HEK293 (cell line): Measurements from ENCODE around the gene SARS1.
A peak's percentile ranks its signal among the peaks of the same experiment; 100 is the strongest.

Experiments
- MYNN ChIP-seq: fragments of 450-650 bp; formaldehyde crosslinking; IDR thresholded peaks from 2 replicates; pipeline ENCODE4 v1.5.1; 2016; ENCODE audit warnings: missing biosample characterization, missing genetic modification characterization, borderline replicate concordance
- MZF1 ChIP-seq: fragments of 450-650 bp; formaldehyde crosslinking; IDR thresholded peaks from 2 replicates; pipeline ENCODE4 v1.5.1; 2017; ENCODE audit warnings: missing biosample characterization, missing genetic modification characterization, borderline replicate concordance
- PBX3 ChIP-seq: sonication (generic); formaldehyde crosslinking; IDR thresholded peaks from 2 replicates; pipeline ENCODE4 v1.8.1; 2022; ENCODE audit warnings: mild to moderate bottlenecking, moderate library complexity, missing genetic modification reagents
- PRDM10 ChIP-seq: fragments of 450-650 bp; formaldehyde crosslinking; IDR thresholded peaks from 2 replicates; pipeline ENCODE4 v1.5.1; 2016; ENCODE audit warnings: missing biosample characterization, missing genetic modification characterization
- PRDM6 ChIP-seq: fragments of 450-650 bp; formaldehyde crosslinking; IDR thresholded peaks from 2 replicates; pipeline ENCODE4 v1.5.1; 2017; ENCODE audit warnings: missing biosample characterization, missing genetic modification characterization
- SCRT1 ChIP-seq: fragments of 450-650 bp; formaldehyde crosslinking; IDR thresholded peaks from 2 replicates; pipeline ENCODE4 v1.5.1; 2016; ENCODE audit warnings: missing biosample characterization, missing genetic modification characterization, borderline replicate concordance
- YY1 ChIP-seq: fragments of 450-650 bp; formaldehyde crosslinking; IDR thresholded peaks from 2 replicates; pipeline ENCODE4 v1.5.1; 2018; ENCODE audit warnings: missing biosample characterization, missing genetic modification characterization
- ZIC2 ChIP-seq: fragments of 450-650 bp; formaldehyde crosslinking; IDR thresholded peaks from 2 replicates; pipeline ENCODE4 v1.5.1; 2016; ENCODE audit warnings: missing biosample characterization, missing genetic modification characterization
- ZNF433 ChIP-seq: fragments of 450-650 bp; formaldehyde crosslinking; IDR thresholded peaks from 2 replicates; pipeline ENCODE4 v1.5.1; 2016; ENCODE audit warnings: missing biosample characterization, missing genetic modification characterization, low read depth
- ZNF513 ChIP-seq: fragments of 450-650 bp; IDR thresholded peaks from 2 replicates; pipeline ENCODE4 v1.5.1; 2018; ENCODE audit warnings: missing biosample characterization, missing genetic modification characterization
- ZNF529 ChIP-seq: fragments of 450-650 bp; formaldehyde crosslinking; IDR thresholded peaks from 2 replicates; pipeline ENCODE4 v1.5.1; 2017; ENCODE audit warnings: missing genetic modification characterization, missing biosample characterization; ENCODE audit not compliant: insufficient replicate concordance
- ZNF544 ChIP-seq: fragments of 450-650 bp; formaldehyde crosslinking; IDR thresholded peaks from 2 replicates; pipeline ENCODE4 v1.5.0; 2017; ENCODE audit warnings: missing biosample characterization, missing genetic modification characterization
- ZNF548 ChIP-seq: fragments of 450-650 bp; formaldehyde crosslinking; IDR thresholded peaks from 2 replicates; pipeline ENCODE4 v1.5.1; 2016; ENCODE audit warnings: missing biosample characterization, missing genetic modification characterization
- ZNF558 ChIP-seq: fragments of 450-650 bp; formaldehyde crosslinking; IDR thresholded peaks from 2 replicates; pipeline ENCODE4 v1.5.1; 2016; ENCODE audit warnings: missing biosample characterization, missing genetic modification characterization
- ZNF624 ChIP-seq: fragments of 450-650 bp; formaldehyde crosslinking; IDR thresholded peaks from 2 replicates; pipeline ENCODE4 v1.5.1; 2017; ENCODE audit warnings: missing biosample characterization, missing genetic modification characterization
- ZNF664 ChIP-seq: fragments of 450-650 bp; formaldehyde crosslinking; IDR thresholded peaks from 2 replicates; pipeline ENCODE4 v1.5.1; 2016; ENCODE audit warnings: missing biosample characterization, missing genetic modification characterization
- ZNF701 ChIP-seq: fragments of 450-650 bp; formaldehyde crosslinking; IDR thresholded peaks from 2 replicates; pipeline ENCODE4 v1.5.1; 2016; ENCODE audit warnings: missing biosample characterization, missing genetic modification characterization
- ZNF776 ChIP-seq: fragments of 450-650 bp; formaldehyde crosslinking; IDR thresholded peaks from 2 replicates; pipeline ENCODE4 v1.5.0; 2017; ENCODE audit warnings: missing biosample characterization, missing genetic modification characterization, borderline replicate concordance
- ZNF791 ChIP-seq: fragments of 450-650 bp; formaldehyde crosslinking; IDR thresholded peaks from 2 replicates; pipeline ENCODE4 v1.5.1; 2016; ENCODE audit warnings: missing biosample characterization, missing genetic modification characterization
- TF ChIP-seq, protein P1 (sequence below): fragments of 450-650 bp; formaldehyde crosslinking; IDR thresholded peaks from 2 replicates; pipeline ENCODE4 v1.5.1; 2016; ENCODE audit warnings: missing biosample characterization, missing genetic modification characterization
- TF ChIP-seq, protein P2 (sequence below): fragments of 450-650 bp; formaldehyde crosslinking; IDR thresholded peaks from 2 replicates; pipeline ENCODE4 v1.5.1; 2017; ENCODE audit warnings: missing biosample characterization, missing genetic modification characterization
- TF ChIP-seq, protein P3 (sequence below): fragments of 450-650 bp; formaldehyde crosslinking; conservative IDR thresholded peaks from 2 replicates; pipeline ENCODE4 v1.5.1; 2016; ENCODE audit warnings: low read depth, missing biosample characterization, missing genetic modification characterization
- TF ChIP-seq, protein P4 (sequence below): fragments of 450-650 bp; formaldehyde crosslinking; IDR thresholded peaks from 2 replicates; pipeline ENCODE4 v1.5.1; 2016; ENCODE audit warnings: missing biosample characterization, missing genetic modification characterization

The SARS1 gene

DNA sequence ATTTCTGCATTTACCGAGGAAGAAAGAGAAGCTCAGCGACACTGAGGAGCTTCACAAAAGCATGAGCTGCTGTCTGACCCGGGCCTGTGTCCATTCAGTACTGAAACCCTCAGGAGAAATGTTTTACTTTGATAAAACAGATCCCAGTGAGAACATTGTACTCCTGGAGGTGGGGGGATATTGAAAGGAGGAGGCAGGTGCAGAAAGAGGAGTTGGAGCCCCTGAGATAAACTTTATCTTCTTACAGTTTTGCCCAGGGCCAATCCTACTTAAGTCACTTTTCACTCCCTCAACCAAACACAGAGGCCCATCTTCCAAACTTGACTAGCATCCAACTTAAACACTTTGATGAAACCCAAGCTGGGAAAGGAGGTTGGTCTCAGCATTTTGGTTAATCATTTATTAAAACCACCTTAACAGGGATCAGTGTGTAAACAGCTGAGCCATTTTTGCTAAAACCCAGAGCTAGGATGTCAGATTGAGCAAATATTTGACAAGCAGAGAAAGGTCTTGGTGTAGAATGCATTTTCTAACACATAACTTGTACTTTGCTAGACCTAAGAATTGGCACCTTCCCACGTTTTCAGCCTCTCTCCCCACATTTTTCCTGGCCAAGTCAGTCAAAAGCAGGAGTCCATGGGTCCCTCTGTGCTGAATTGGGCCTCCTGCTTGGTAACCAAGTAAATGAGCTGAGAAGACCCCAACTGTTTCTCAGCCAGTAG is 32.5 kb upstream of the SARS1 start (continued):
- TF ChIP-seq PRDM10 (tag by site-specific recombination) (peak; percentile 52), ZNF433 (tag by site-specific recombination) (no peak), ZNF701 (tag by site-specific recombination) (no peak), ZNF664 (peak; percentile 55; the same call in 1 of the 2 replicates), ZNF624 (tag by site-specific recombination) (no peak), MYNN (no peak), ZIC2 (tag by site-specific recombination) (no peak), ZNF513 (no peak), PBX3 (CRISPR knock-in tag) (no peak), ZNF544 (tag by site-specific recombination) (no peak), SCRT1 (tag by site-specific recombination) (no peak), ZNF776 (tag by site-specific recombination) (no peak), ZNF529 (tag by site-specific recombination) (no peak), ZNF791 (tag by site-specific recombination) (no peak), ZNF558 (no peak), ZNF548 (tag by site-specific recombination) (no peak), MZF1 (tag by site-specific recombination) (no peak; the same call in 1 of the 2 replicates), YY1 (tag by site-specific recombination) (no peak), PRDM6 (tag by site-specific recombination) (peak; percentile 56)
- TF ChIP-seq, protein P1, sequence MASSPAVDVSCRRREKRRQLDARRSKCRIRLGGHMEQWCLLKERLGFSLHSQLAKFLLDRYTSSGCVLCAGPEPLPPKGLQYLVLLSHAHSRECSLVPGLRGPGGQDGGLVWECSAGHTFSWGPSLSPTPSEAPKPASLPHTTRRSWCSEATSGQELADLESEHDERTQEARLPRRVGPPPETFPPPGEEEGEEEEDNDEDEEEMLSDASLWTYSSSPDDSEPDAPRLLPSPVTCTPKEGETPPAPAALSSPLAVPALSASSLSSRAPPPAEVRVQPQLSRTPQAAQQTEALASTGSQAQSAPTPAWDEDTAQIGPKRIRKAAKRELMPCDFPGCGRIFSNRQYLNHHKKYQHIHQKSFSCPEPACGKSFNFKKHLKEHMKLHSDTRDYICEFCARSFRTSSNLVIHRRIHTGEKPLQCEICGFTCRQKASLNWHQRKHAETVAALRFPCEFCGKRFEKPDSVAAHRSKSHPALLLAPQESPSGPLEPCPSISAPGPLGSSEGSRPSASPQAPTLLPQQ (tag by site-specific recombination) = peak; percentile 41; the same call in 1 of the 2 replicates
- TF ChIP-seq, protein P2, sequence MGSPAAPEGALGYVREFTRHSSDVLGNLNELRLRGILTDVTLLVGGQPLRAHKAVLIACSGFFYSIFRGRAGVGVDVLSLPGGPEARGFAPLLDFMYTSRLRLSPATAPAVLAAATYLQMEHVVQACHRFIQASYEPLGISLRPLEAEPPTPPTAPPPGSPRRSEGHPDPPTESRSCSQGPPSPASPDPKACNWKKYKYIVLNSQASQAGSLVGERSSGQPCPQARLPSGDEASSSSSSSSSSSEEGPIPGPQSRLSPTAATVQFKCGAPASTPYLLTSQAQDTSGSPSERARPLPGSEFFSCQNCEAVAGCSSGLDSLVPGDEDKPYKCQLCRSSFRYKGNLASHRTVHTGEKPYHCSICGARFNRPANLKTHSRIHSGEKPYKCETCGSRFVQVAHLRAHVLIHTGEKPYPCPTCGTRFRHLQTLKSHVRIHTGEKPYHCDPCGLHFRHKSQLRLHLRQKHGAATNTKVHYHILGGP = no peak
- TF ChIP-seq, protein P3, sequence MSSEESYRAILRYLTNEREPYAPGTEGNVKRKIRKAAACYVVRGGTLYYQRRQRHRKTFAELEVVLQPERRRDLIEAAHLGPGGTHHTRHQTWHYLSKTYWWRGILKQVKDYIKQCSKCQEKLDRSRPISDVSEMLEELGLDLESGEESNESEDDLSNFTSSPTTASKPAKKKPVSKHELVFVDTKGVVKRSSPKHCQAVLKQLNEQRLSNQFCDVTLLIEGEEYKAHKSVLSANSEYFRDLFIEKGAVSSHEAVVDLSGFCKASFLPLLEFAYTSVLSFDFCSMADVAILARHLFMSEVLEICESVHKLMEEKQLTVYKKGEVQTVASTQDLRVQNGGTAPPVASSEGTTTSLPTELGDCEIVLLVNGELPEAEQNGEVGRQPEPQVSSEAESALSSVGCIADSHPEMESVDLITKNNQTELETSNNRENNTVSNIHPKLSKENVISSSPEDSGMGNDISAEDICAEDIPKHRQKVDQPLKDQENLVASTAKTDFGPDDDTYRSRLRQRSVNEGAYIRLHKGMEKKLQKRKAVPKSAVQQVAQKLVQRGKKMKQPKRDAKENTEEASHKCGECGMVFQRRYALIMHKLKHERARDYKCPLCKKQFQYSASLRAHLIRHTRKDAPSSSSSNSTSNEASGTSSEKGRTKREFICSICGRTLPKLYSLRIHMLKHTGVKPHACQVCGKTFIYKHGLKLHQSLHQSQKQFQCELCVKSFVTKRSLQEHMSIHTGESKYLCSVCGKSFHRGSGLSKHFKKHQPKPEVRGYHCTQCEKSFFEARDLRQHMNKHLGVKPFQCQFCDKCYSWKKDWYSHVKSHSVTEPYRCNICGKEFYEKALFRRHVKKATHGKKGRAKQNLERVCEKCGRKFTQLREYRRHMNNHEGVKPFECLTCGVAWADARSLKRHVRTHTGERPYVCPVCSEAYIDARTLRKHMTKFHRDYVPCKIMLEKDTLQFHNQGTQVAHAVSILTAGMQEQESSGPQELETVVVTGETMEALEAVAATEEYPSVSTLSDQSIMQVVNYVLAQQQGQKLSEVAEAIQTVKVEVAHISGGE (tag by site-specific recombination) = no peak
- TF ChIP-seq, protein P4, sequence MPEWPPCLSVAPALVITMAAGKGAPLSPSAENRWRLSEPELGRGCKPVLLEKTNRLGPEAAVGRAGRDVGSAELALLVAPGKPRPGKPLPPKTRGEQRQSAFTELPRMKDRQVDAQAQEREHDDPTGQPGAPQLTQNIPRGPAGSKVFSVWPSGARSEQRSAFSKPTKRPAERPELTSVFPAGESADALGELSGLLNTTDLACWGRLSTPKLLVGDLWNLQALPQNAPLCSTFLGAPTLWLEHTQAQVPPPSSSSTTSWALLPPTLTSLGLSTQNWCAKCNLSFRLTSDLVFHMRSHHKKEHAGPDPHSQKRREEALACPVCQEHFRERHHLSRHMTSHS (tag by site-specific recombination) = no peak
